Middle frontal gyrus (tissue), 1 donor: ENCODE results near the gene KLK12.

Experiments
- DNase-seq: peaks from one replicate; pipeline ENCODE4 v3.0.0-alpha.2; 2015; ENCODE audit warnings: low spot score; ENCODE audit errors: extremely low spot score

Gene KLK12

DNA sequence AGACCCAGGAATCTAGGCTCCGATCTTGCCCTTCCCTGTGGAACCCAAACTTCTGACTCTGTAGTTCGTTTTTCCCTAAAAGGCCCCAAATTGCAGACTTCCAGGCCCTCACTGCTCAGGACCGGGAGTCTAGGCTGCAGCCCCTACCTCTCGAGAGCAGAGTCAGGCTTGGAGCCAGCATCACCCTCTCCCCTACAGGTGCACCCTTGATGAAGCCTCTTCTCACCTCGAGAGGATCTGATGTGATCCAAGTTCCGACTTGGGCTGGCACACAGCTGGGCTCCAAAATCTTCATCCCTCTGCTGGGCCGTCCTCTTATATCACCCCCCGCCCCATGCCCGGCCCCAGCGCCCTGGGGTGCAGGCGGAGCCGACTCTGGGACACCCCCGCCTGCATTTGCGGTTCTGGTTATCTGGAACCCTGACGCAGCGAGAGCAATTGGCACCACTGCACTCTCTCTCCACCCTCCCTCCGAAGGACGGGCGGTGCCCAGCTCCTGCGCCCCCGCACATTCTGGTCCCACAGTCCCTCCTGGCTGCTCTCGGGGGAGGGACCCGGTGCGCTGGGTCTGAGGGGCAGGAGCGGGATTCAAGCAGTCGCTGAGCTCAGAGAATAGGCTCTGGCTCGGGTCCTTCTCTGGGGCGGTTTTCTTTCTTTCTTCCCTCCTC is 51.0 kb downstream of the KLK12 start, which contains the start of gene KLK7:
TSS of gene KLK7 (minus strand) at position 293 of the 668 bp plus-strand sequence. CDS start 1,518 bp downstream, outside the sequence.
- DNase-seq = no peak

DNA sequence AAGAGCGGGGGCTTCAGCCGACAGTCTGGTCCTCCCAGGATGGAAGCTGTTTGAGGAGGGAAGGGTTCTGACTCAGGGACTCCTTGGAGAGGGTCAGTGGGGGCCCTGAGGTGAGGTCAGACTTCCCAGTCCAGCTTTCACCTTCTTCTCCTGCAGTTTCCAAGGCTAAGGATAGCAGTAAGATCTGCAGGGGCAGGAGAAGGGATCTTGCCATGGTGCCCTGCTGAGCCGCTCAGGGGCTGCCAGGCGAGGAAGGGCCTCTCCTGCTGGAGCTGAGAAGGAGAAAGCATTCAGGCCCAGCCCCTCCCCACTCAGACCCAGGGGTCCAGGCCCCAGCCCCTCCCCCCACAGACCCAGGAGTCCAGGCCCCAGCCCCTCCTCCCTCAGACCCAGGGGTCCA is 52.6 kb downstream of the KLK12 start:
- DNase-seq = no peak

DNA sequence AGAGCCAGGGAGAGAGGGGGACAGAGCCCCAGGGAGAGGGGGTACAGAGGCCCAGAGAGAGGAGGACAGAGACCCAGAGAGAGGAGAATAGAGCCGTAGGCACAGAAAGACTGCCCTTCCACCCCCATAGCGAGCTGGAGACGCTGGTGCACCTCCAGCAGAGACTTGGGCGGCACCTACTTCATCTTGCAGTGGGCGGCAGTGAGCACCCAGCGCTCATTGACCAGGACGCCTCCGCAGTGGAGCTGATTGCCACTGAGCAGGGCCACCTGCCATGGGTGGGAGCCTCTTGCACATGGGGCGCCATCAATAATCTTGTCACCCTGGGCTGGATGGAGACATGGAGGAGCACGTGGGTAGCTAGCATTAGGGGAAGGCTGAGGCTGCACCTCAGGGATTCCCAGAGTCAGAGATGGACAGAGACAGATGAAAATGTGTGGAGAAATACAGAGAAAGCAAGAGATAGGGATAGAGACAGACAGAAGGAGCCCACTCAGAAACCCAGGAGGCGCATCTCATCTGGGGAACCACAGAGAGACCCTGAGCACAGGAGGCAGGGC is 53.1 kb downstream of the KLK12 start:
- DNase-seq = no peak

DNA sequence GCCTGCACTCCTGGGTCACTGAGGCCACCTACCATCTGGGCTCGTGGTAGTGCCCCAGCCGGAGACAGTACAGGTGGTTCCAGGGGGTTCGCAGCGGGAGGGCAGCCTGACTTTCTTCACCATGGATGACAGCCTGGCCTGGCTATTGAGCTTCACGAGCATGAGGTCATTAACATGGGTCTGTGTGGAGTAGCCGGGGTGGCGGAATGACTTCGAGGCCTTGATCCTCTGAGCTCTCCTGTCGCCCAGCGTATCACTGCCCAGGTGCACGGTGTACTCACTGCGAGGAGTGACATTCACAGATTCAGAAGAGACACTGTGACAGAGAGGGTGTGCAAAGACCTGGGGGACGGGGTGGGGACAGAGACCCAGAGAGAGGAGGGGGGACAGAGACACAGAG is 54.6 kb downstream of the KLK12 start:
- no peak for DNase-seq

DNA sequence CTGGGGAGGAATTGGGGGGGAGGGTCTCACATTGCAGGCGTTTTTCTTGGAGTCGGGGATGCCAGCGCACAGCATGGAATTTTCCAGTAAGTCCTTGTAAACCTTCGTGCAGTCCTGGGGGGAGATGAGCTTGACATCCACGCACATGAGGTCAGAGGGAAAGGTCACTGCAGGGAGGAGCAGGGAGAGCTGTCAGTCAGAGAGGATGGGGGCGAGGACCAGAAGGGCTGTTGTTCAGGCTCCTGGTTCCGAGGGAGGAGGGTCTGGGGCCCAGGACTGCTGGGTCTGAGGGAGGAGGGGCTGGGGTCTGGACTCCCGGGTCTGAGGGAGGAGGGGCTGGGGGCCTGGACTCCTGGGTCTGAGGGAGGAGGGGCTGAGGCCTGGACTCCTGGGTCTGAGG is 55.0 kb downstream of the KLK12 start:
- no peak for DNase-seq
